ENCODE measurements around the gene KCTD3.

KCTD3 gene

GRCh38 chr1:215556996-215557395 is 10.1 kb upstream of the KCTD3 start:
- no peak for DNase-seq (ENCODE audit: low spot score)

DNA sequence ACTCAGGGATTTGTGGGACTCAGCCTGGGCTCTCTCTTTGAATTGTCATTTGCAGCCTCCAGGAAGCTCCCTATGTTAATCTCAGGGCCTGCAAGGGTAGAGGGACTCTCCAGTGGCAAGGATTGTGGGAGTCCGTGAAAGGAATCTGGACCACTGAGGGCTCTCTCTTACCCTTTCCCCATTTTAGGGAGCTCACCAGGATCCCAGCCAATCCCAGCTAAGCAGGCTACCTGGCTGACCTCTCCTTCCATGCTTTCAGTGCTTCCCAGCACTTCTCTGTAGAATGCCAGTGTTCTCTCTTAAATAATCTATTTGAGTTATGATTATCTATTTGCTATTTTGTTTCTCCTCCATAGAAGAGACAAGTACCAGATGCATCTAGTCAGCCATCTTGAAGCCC is 9.6 kb upstream of the KCTD3 start:
- DNase-seq (ENCODE audit: low spot score) = no peak

- DNase-seq (ENCODE audit: low spot score) = no peak
Measured at GRCh38 chr1:215557992-215558626, 9.0 kb upstream of the KCTD3 start.

DNA sequence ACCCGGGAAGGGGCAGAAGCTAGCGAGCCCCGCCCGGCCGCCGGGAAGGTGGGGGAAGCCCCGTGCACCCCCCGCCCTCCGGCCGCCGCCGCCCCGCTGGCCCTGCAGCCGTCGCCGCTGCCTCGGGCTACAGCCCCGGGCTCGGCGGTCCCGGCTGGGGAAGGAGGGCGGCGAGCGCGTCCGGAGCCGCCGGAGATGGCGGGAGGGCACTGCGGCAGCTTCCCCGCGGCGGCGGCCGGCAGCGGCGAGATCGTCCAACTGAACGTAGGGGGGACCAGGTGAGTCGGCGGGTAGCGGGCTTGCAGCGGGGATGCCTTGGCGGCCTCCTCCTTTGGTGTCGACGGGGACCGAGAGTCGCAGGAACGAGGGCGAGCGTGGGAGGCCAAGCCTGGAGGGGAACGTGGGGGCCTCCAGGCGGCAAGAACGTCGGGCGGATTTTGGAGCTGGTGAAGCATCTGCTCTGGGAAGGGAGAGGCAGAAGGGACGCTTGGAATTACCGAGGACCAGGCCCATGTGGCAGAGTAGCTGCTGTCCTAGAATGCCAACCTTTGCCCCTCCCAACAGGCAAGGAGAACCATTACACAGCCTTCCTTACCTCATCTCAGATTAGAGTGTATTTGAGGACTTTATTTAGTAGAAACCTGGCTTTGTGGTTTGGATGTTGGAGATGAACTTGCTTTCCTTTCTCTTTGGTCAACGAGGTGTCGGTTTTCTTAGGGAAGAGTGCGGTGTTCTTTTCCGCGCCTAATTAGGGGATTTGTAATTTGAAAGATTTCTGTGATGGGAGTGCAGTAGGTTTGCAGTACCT is 591 bp downstream of the KCTD3 start:
- peak; percentile 68 for DNase-seq (ENCODE audit: low spot score)

GRCh38 chr1:215568299-215568692 is 1.2 kb downstream of the KCTD3 start:
- peak; percentile 73 for DNase-seq (ENCODE audit: low spot score)

- DNase-seq (ENCODE audit: low spot score) = no peak
Measured at GRCh38 chr1:215569986-215570824, 3.1 kb downstream of the KCTD3 start.

DNA sequence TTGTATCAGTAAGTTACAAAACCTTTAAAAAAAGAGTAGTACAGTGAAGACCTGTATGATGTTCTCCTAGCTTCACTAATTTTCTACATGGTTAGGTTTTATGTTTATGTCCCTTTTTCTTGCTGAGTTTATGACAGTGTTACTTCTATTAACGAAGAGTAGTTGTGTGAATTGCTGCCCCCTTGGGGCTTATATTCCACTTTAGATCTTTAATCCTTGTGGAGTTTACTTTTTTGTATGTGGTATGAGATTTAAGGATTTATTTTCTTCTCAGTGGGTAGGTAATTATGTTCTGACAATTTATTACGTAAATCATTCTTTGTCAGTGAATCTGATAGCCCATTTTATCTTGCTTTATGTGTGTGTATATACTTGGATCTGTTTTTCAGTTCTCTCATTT is 14.8 kb downstream of the KCTD3 start:
- DNase-seq (ENCODE audit: low spot score) = no peak

DNA sequence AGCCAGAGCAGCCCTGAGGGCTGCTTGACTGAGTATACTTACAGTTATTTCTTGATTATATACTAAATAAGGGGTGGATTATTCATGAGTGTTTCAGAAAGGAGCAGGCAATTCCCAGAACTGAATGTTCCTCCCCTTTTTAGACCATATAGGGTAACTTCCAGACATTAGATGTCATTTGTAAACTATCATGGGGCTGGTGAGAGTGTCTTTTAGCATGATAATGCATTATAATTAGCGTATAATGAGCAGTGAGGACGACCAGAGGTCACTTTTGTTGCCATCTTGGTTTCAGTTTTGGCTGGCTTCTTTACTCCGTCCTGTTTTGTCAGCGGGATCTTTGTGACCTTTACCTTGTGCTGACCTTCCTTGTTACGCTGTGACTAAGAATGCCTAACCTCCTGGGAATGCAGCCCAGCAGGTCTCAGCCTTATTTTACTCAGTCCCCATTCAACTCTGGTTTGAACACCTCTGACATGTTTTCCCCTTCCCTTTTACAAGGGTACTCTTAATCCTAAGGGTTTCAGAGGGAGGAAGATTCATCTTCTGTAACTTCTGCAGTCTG is 16.2 kb downstream of the KCTD3 start:
- DNase-seq (ENCODE audit: low spot score) = no peak

GRCh38 chr1:215584389-215584788 is 17.3 kb downstream of the KCTD3 start:
- DNase-seq (ENCODE audit: low spot score) = no peak

DNA sequence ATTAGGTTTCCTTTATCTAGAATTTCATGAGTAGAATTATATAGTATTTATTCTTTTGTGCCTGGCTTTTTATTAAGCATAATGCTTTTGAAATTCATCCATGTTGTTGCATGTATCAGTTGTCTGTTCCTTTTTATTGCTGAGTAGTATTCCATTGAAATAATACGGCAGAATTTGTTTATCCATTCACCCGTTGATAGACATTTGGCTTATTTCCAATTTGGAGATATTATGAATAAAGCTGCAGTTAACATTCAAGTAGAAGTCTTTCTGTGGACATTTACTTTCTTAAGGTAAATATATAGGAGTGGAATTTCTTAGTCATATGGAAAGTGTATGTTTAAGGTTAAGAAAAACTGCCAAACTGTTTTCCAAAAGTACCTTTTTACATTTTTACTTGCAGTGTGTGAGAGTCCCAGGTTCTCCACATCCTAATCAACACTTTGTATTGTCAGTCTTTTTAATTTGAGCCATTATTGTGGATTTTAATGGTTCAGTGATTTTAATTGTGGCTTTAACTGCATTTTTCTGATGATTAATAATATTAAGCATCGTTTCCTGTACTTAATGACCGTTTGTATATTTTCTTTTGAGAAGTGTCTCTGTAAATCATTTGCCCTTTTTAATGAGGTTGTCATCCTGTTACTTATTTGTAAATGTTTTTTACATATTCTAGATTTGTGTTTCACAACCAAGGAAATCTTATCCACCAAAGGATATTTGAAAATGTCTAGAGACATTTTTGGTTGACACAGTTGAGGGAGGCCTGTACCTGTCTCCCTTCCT is 22.7 kb downstream of the KCTD3 start:
- DNase-seq (ENCODE audit: low spot score) = no peak

DNA sequence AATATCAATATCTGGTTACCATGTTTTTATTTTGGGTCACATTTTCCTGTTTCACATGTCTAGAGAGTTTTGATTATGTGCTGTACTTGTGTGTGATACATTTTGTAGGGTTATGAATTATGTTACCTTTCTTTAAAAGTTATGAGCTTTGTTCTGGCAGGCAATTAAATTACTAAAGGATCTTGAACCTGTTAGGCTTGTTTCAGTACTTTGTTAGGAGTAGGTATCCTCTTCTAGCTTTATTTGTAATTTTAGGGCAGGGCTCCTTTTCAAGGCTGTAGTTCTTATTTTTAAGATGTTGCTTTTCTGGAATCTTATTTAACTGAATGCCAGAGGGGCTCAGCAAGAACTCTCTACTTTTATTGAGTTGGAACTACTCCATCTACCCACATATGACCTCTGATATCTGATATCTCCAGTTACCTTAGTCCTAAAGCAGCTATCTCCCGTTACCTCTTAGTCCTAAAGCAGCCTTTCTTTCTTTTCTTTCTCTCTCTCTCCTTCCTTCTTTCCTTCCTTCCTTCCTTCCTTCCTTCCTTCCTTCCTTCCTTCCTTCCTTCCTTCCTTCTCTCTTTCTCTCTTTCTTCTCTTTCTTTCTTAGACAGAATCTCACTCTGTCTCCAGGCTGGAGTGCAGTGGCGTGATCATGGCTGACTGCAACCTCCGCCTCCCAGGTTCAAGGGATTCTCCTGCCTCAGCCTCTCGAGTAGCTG is 23.8 kb downstream of the KCTD3 start:
- DNase-seq (ENCODE audit: low spot score) = no peak

GRCh38 chr1:215594640-215595039 is 27.5 kb downstream of the KCTD3 start:
- no peak for DNase-seq (ENCODE audit: low spot score)

DNA sequence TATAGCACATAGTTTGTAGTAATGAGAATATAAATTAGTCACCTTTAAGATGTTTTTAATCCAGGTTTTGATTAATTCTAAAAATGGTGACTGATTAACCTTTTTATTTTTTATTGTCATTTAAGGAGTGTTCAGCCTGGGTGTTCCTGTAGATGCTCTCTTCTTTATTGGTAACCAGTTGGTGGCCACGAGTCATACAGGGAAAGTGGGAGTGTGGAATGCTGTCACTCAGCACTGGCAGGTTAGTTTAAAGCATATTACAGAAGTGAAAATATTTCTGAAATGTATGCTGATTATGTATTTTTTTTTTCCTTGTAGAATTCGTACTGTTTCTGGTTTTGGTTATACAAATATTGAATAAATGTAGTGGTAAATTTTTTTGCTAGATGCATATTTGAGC is 28.1 kb downstream of the KCTD3 start:
- no peak for DNase-seq (ENCODE audit: low spot score)

DNA sequence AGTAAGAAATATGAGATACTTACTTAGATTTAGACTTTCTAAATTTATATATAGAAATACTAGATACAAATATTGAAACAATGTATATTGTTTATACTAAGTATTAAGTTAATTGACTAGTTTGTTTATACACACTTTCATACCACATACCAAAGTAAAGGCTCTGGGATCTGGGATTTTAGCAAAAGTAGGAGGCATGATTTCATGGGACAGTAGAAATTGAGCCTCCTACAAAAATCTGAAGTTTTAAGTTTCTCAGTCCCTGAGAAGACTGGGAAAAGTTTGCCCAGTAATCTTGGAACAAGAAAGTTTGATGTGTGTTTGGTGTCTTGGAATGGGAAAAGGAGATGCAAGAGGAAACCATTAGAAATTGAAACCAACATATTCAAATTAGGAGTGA is 30.9 kb downstream of the KCTD3 start:
- DNase-seq (ENCODE audit: low spot score) = no peak

DNA sequence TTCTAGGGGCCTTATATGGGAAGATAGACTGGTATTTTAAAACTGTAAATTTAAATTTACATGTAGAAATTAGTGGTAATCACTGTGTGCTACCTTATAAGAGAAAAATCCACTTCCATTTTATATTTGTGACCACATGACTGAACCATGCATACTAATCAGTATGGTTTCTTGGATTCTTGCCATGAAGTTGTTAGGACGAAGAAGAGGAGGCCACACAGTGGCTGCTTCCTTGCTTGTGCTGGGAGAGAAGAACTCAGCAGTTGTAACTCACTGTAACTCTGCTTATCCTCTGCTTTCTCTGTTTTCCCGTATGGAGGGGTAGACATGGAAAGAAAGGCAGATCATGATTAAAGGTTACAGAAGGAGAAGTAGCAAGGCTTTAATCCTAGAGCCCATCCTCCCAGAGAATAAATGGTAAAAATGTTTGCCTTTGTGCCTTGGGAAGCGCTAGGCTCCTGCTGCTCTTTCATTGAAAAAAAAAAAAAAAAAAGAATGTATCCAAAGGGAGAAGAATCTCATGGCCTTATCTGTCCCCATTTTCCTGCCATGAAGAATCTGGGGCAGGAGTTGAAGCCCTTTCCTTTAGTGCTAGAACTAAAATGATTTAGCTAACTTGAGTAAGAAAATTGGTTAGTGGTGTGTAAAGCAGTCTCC is 32.4 kb downstream of the KCTD3 start:
- peak; percentile 30 for DNase-seq (ENCODE audit: low spot score)

- no peak for DNase-seq (ENCODE audit: low spot score)
Measured at GRCh38 chr1:215600258-215600792, 33.2 kb downstream of the KCTD3 start.

DNA sequence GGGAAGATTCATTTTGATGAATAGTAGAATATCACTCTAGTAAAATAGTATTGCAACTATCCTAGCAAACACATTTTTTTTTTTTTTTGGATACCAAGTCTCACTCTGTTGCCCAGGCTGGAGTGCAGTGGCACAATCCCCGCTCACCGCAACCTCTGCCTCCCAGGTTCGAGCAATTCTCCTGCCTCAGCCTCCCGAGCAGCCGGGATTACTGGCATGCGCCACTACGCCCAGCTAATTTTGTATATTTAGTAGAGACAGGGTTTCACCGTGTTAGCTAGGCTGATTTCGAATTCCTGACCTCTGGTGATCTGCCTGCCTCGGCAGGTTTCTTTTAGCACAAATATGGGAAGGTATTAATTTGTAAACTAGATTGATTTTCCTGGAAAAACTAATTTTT is 33.8 kb downstream of the KCTD3 start:
- no peak for DNase-seq (ENCODE audit: low spot score)

DNA sequence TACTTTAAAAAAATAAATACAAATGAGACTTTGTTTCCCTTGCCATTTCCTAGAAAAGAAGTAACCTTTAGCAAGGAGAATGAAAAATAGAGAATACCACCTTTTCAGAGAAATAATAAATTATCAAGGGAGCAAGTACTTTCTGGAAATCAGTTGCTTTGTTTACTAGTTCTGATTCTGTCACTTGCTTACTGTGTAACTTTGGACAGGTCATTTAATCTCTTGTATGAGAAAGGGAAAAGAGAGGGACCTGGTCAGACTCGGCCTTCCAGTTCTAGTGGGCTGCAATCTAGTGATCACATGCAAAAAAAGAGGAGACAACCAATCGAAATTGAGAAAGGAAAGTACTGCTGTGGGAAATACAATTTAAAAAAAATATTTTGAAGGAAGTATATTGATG is 34.2 kb downstream of the KCTD3 start:
- no peak for DNase-seq (ENCODE audit: low spot score)

DNA sequence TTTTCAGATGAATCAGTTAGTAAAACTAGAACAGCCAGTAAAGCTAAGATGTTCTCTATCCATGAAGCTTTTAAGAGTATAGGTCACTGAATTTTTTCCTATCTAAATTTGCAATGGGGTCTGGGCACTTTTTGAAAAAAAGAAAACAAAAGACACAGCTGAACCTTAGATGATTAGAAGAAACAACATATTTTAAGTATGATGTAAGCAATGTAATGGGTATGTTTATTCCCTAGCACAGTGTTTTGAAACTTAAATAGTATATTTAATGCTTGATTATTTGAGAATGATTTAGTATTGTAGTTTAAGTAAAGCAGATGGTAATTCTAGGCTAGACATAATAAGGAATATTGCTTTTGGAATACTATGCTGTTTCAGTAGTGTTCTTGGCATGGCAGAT is 36.2 kb downstream of the KCTD3 start:
- DNase-seq (ENCODE audit: low spot score) = no peak

DNA sequence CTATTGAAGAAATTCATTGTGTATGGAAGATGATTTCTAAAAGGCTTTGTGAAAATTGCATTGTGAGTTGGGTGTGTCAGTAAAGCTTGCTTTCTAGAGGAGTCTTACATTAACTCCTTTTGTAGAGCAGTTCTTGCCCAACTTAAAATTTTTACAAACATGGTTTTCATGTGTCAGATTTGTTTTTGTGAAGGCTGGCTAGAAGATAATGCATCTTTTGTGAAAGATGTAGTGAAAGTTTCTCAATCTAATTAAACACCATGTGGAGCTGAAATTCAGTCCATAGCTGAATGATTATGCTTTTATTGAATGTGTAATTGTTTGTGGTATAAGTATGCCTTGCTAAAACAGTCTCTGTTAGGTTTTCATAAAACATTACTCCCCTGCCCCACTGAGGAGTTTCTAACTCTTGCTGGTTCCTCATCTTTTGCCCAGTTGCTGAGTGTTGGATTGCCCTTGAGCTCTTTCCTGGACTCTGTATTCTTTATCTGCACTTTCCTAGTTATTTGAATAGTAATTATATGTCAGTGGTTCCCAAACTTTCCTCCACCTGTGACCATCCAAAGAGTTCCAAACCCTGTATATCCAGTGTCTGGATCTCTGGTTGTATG is 38.0 kb downstream of the KCTD3 start:
- no peak for DNase-seq (ENCODE audit: low spot score)
